ENCODE measurements around the gene USP36.

The USP36 gene

GRCh38 chr17:78764871-78765270, 75.7 kb downstream of the USP36 start:
- H3K27ac ChIP-seq: no peak overlapping the region
- TF ChIP-seq CTCF (IDR thresholded peaks at IDR 0.05): no peak
- TF ChIP-seq ZFX (IDR thresholded peaks at IDR 0.05; ENCODE audit: borderline replicate concordance): no peak

GRCh38 chr17:78763561-78763960, 77.1 kb downstream of the USP36 start:
- TF ChIP-seq ZFX (IDR thresholded peaks at IDR 0.05; ENCODE audit: borderline replicate concordance): no peak
- no peak for TF ChIP-seq CTCF (IDR thresholded peaks at IDR 0.05)
- no peak overlapping the region for H3K27ac ChIP-seq

- no peak overlapping the region for H3K27ac ChIP-seq
- TF ChIP-seq ZFX (IDR thresholded peaks at IDR 0.05; ENCODE audit: borderline replicate concordance): no peak
- no peak for TF ChIP-seq CTCF (IDR thresholded peaks at IDR 0.05)
Measured at GRCh38 chr17:78761789-78762406, 78.7 kb downstream of the USP36 start.

GRCh38 chr17:78759969-78760352, 80.7 kb downstream of the USP36 start:
- TF ChIP-seq CTCF (IDR thresholded peaks at IDR 0.05) (no peak), ZFX (IDR thresholded peaks at IDR 0.05; ENCODE audit: borderline replicate concordance) (no peak)
- H3K27ac ChIP-seq: no peak overlapping the region

GRCh38 chr17:78759203-78759968, 81.2 kb downstream of the USP36 start:
- no peak overlapping the region for H3K27ac ChIP-seq
- TF ChIP-seq ZFX (IDR thresholded peaks at IDR 0.05; ENCODE audit: borderline replicate concordance) (no peak), CTCF (IDR thresholded peaks at IDR 0.05) (no peak)

GRCh38 chr17:78753316-78754250, 87.0 kb downstream of the USP36 start:
- H3K27ac ChIP-seq: no peak overlapping the region
- TF ChIP-seq CTCF (IDR thresholded peaks at IDR 0.05): no peak
- no peak for TF ChIP-seq ZFX (IDR thresholded peaks at IDR 0.05; ENCODE audit: borderline replicate concordance)

Measured in 22Rv1 (cell line).